Kidney capillary endothelial cell (primary cell): ENCODE data around the gene ST6GALNAC1.

Experiments used
- DNase-seq: peaks from one replicate; pipeline ENCODE4 v3.0.0-alpha.2; 2018; ENCODE audit warnings: low spot score

The ST6GALNAC1 gene

GRCh38 chr17:76674600-76674999 is 31.0 kb upstream of the ST6GALNAC1 start:
- no peak for DNase-seq

- DNase-seq = no peak
Observed at GRCh38 chr17:76673729-76674128, 30.2 kb upstream of the ST6GALNAC1 start.

- DNase-seq = no peak
Observed at GRCh38 chr17:76672892-76673291, 29.3 kb upstream of the ST6GALNAC1 start.

- DNase-seq = no peak
Observed at GRCh38 chr17:76672270-76672851, 28.8 kb upstream of the ST6GALNAC1 start.

- no peak for DNase-seq
Observed at GRCh38 chr17:76671912-76672262, 28.3 kb upstream of the ST6GALNAC1 start.

GRCh38 chr17:76671123-76671911 is 27.8 kb upstream of the ST6GALNAC1 start:
- peak; percentile 100 for DNase-seq

GRCh38 chr17:76670718-76671122 is 27.2 kb upstream of the ST6GALNAC1 start:
- no peak for DNase-seq

GRCh38 chr17:76670020-76670717 is 26.6 kb upstream of the ST6GALNAC1 start:
- DNase-seq = no peak

- no peak for DNase-seq
Observed at GRCh38 chr17:76667786-76668453, 24.4 kb upstream of the ST6GALNAC1 start.

- DNase-seq = no peak
Observed at GRCh38 chr17:76667491-76667755, 23.9 kb upstream of the ST6GALNAC1 start.

- DNase-seq = no peak
Observed at GRCh38 chr17:76660656-76661042, 17.1 kb upstream of the ST6GALNAC1 start.

GRCh38 chr17:76659928-76660655 is 16.5 kb upstream of the ST6GALNAC1 start:
- peak; percentile 15 for DNase-seq

GRCh38 chr17:76658242-76658662 is 14.7 kb upstream of the ST6GALNAC1 start:
- DNase-seq = no peak

- DNase-seq = no peak
Observed at GRCh38 chr17:76657505-76658241, 14.1 kb upstream of the ST6GALNAC1 start.

- no peak for DNase-seq
Observed at GRCh38 chr17:76654408-76654807, 10.9 kb upstream of the ST6GALNAC1 start.

GRCh38 chr17:76650504-76650903 is 6.9 kb upstream of the ST6GALNAC1 start:
- no peak for DNase-seq

- no peak for DNase-seq
Observed at GRCh38 chr17:76646712-76647111, 3.2 kb upstream of the ST6GALNAC1 start.

GRCh38 chr17:76645481-76645880 is 1.9 kb upstream of the ST6GALNAC1 start:
- DNase-seq = no peak

- no peak for DNase-seq
Observed at GRCh38 chr17:76644995-76645394, 1.4 kb upstream of the ST6GALNAC1 start.

GRCh38 chr17:76642994-76643393 is 563 bp downstream of the ST6GALNAC1 start:
- no peak for DNase-seq

GRCh38 chr17:76642032-76642561 is 1.5 kb downstream of the ST6GALNAC1 start:
- DNase-seq = no peak
